CD1c-positive myeloid dendritic cell (primary cell): Measurements from ENCODE around the gene CEP162.
"Not testable (repeated sequence)": the region's sequence is repeated elsewhere in the genome, so short reads cannot be mapped to it uniquely, and the experiment has no call there.

ENCODE experiments used
- DNase-seq: peaks from one replicate; pipeline ENCODE4 v3.0.0-alpha.2; 2016; ENCODE audit errors: extremely low spot score

CEP162 gene

DNA sequence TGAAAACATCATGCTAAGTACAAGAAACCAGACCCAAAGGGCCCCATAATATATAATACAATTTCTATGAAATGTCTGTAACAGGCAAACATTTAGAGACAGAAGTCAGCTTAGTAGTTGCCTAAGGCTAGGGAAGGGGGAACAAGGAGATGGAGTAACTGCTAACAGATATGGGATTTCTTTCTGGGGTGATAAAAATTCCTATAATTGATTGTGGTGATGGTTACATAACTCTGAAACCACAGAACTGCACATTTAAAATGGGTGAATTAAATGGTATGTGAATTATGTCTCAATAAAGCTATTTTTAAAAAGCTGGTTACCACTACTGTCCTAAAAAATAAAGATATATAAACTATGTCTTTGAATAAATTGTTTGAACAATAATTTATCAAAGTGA is 3.2 kb downstream of the CEP162 start:
- no peak for DNase-seq

DNA sequence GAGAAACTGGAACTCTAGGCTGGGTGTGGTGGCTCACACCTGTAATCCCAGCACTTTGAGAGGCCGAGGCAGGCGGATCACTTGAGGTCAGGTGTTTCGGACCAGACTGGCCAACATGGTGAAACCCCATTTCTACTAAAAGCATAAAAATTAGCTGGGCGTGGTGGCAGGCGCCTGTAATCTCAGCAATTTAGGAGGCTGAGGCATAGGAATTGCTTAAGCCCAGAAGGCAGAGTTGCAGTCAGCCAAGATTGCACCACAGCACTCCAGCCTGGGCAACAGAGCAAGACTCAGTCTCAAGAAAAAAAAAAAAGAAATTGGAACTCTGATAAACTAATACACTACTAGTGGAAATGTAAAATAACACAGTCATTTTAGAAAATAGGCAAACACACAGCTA is 3.8 kb downstream of the CEP162 start:
- not testable (repeated sequence) for DNase-seq

DNA sequence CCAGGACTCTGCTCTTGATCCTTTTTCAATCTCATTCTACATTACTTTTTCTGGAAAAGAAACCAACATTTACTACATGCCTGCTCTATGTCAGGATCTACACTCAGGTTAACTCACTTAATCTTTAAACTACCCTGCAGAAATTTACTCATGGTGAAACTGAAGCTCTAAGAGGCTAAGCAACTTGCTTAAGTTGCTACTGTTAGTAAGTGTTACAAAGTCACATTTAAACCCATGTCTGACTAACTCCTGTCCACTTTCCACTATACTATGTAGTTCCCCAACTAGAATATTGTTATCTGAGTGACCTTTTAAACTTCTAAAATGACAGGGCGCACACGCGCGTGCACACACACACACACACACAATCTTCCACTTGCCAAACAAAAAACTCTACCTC is 5.0 kb downstream of the CEP162 start:
- no peak for DNase-seq

DNA sequence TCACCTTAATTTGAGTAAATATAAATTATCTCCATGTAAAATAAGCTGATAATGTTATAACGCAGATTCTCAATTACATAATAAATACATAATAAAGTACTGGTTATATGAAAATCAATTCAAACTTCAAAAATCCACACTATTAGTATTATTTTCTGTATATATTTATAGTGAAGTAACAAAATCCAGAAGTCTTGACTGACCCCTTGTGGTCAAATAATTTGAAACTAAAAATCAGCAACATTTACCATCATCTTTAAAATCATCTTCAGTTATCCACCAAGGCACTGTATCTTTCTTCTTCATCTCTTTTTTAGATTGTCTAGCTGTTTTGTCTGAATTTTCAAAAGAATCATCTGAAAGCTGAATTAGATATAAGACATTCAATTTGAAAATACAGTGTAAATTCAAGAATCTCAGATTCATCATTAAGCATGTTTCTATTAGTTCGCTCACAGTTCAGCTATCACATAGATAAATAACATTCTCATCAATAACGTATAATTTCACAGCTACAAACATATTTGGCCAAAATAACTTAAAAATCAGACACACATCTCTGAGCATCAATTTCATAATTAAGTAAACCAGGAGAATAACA is 6.5 kb downstream of the CEP162 start:
- peak; percentile 51 for DNase-seq

DNA sequence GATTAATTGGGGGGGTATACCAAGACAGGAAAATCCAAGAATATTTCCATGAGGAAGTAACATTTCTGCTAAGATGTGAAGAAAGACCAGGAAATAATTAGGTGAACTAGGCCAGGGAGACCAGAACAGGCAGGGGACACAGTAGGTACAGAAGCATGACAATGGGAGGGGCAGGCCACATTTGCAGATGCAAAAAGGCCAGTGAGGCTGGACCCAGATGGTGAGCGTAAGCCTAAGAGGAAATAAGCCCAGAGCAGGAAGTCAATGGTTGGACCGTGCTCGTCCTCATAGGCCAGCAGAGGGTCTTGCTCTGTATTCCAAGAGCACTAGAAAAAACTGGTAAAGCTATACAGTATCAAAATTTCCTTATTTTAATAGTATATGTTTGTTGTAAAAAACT is 9.4 kb downstream of the CEP162 start:
- no peak for DNase-seq

DNA sequence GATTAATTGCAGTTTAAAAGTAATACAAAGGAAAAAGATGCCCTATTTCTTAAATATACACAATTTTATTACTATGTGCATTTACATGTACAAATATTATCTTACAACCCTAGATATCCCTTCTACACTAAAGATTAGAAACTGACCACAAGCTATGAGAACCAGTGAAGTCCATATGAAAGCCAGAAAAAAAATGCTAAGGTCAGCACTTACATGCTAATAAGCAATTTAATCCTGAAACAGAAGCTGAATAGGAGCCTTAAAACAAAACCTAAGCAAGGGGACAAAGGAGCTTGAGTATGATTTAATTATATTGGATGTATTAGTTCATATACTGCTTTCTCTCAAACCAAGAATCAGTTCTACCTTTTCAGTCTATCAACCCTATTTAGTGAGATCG is 14.2 kb downstream of the CEP162 start:
- DNase-seq, result no peak

DNA sequence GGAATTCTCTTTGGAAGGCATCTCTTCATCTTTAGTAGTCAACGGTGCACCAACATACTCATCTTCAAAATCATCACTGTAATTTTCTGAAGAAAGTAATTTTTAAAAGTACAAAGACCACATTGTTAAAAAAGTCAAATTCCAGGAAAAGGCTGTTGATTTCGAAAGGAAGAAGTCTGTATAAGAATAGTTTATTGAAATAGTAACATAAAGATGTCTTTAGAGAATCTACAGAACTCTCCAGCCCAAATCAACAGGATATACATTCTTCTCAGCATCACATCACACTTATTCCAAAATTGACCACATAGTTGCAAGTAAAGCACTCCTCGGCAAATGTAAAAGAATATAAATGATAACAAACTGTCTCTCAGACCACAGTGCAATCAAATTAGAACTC is 23.4 kb downstream of the CEP162 start:
- DNase-seq, result no peak

DNA sequence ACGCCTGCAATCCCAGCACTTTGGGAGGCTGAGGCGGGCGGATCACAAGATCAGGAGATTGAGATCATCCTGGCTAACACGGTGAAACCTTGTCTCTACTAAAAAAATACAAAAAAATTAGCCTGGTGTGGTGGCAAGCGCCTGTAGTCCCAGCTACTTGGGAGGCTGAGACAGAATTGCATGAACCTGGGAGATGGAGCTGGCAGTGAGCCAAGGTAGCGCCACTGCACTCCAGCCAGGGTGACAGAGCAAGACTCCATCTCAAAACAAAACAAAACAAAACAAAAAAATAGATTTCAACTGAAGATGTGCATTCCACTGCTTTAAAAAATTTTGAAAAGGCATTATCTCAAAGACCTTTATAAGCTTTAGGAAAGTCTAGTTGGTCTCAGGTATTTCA is 27.5 kb downstream of the CEP162 start:
- not testable (repeated sequence) for DNase-seq

DNA sequence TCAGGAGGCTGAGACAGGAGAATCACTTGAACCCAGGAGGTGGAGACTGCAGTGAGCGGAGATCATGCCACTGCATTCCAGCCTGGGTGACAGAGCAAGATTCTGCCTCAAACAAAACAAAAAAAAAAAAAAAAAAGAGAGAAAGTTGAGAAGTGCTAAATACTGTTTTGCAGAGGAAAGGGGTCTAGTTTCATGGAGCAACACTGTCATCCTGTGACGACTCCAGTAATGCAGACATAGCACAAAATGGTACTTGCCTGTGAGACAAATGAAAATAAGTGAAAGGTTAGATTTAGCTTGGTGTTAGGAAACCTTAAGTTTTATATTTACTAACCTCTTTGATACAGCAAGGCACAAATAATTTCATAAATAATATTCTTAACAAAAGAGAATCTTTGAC is 29.7 kb downstream of the CEP162 start:
- no peak for DNase-seq

DNA sequence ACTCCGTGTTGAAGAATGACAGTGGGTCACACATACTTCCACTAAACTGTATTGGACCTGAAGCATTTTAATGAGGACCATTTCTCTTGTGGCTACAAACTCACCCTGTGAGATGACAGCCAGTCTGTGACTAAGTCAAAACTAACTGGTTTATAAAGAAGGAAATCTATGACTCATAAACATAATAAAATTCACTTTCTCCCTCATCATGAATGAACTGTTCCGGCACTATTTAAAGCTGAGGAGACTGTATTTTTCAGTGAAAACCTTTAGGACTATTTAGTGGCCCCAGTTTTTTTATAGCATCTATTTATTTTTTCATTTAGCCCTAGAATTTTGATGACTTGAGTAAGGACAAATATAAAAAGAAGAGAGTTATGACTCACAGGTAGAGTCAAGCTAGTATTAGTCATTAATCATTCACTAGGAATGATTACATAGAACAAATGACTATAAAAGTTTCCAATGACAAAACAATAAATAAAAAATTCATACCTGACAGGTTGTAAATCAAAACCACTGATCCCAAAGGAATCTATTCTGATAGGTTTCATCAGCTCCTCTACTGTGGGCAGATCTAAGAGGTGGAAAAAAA is 34.2 kb downstream of the CEP162 start:
- DNase-seq, result no peak

DNA sequence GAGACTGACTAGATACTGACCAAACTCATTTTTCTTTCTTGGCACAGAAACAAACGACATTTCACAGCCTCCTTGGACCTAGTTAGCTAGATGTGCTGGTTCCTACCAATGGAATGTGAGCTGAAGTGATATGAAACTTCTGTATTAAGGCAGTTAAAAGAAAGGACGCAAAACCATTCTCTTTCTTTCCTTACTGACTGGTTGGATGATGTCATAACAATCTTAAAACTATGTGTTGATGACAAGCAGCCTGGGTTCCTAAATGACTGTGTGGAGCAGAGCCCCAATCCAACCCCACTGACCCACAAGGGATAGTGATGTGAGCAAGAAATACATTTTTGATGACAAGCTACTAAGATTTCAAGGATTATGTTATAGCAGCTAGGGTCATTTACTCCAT is 35.6 kb downstream of the CEP162 start:
- no peak for DNase-seq

DNA sequence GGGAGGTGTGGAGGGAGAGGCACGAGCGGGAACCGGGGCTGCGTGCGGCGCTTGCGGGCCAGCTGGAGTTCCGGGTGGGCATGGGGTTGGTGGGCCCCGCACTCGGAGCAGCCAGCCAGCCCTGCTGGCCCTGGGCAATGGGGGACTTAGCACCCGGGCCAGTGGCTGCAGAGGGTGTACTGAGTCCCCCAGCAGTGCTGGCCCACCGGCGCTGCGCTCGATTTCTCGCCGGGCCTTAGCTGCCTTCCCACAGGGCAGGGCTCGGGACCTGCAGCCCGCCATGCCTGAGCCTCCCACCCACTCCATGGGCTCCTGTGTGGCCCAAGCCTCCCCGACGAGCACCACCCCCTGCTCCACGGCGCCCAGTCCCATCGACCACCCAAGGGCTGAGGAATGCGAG is 38.1 kb downstream of the CEP162 start:
- DNase-seq, result not testable (repeated sequence)

DNA sequence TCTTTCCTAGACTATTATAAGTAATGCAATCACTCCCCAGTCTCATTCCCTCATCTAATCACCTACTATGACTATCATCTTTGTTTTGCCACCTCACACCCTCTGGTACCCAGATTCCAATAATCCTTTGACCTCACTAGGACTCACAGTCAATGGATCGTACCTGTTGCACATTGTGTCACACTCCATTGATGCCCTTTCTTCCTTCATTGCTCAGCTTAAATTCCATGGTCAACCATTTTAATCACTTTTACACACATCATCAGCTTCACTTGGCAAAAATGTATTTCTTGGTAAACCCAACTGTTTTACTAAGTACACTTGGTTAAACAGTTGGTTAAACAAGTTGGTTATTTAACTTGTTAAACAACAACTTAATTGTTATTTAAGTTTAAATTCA is 44.0 kb downstream of the CEP162 start:
- DNase-seq, result no peak

DNA sequence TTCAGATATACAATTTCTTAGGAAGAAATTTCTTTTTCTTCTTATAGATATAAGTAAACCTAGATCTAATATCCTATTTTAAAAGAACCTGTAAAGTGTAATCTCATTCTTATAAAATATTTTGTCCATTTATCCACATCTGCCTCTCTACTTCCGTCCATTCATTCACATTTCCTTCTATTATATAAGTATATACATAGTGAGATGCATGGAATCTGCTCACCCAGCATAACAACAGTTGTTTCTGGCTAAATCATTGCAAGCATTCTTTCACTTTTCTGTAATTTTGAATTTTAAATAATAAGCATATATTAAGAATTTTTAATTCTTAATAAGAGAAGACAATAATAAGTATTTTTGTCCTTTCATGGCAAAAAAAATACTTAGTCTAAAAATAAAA is 45.4 kb downstream of the CEP162 start:
- DNase-seq, result no peak

DNA sequence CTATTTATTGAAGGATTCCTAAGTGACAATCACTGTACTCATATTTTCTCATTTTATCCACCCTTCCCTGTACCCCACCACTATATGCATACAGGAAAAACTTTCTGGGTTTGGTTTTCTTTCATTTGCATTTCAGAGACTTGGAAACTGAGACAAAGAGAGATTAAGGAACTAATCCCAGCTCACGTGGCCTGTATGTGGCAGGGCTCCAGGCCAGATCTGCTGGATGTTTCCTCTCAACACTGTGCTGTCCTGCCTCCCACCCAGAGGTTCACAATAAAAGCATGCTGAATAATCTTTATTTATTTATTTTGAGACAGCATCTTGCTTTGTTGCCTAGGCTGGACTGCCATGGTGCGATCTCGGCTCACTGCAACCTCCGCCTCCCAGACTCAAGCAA is 50.2 kb downstream of the CEP162 start:
- no peak for DNase-seq

DNA sequence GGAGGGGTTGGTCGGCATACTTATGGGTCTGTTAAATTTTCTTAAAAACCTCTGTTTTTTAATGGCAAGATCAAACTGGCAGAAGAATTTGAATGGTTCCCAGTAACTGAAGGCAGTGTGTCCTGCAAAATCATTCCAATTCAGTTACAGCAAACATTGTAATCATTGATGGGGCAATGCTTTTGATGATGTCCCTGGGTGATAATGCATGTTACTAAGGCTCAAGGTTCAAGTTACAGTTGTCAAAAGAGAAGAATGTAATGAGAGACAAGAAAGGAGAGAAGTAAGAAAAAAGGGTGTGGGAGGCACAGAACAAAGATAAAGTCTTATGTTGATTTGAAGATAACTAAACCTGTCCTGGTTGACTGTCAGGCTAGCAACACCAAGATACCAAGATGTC is 54.9 kb downstream of the CEP162 start:
- DNase-seq, result no peak

DNA sequence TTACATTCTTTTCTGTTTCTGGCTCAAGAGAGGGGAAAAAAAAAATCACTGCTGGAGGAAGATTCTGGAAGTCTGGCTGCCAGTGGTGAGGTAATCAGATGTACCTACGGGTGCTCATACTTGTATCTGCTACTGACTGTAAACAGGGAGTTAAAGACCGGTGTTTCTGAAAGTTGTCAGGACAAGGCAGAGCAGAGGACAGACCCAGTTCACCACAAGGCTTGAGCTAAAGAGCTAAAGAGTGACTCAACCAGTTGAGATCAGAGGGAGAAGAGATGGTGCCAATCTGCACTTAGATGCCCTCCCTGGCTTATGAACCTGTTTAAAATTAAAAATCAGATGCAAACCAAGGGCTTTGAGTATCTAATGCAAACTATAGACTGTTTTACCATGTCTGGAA is 55.4 kb downstream of the CEP162 start:
- no peak for DNase-seq

DNA sequence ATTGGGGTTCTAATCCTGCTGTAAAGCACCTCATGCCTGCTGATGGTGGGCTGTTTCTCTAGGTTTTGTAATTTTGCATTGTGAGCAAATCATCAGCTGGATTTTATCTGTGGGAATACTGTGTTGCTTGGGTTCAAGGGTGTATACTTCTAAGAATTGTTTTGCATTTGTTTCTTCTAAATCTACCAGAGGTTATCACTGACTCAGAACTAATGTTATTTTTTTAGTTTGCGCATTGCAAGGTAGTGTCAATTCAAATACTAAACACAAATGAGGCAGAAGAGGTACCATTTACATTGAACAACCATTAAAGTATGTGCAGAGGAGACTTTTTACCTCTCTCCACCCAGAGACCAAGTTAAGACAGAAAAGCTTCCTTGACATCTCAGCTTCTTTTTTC is 60.0 kb downstream of the CEP162 start:
- no peak for DNase-seq

DNA sequence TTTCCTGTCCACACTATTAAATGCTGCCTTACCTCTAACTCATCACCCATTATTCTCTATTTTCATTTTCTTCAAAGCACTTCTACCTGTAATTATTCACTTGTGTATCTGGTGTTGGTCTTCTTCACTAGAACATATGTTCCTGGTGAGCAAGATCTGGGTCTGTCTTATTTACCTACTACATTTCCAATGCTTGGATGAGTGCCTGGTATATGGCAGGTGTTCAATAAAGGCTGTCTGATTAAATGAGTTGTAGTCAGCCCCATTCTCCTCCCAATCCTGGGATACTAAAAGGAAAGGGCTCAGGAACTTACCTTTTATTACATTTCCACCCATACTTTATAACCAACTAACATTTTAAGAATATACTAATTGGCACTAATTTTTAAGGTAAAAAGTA is 61.0 kb downstream of the CEP162 start:
- no peak for DNase-seq

DNA sequence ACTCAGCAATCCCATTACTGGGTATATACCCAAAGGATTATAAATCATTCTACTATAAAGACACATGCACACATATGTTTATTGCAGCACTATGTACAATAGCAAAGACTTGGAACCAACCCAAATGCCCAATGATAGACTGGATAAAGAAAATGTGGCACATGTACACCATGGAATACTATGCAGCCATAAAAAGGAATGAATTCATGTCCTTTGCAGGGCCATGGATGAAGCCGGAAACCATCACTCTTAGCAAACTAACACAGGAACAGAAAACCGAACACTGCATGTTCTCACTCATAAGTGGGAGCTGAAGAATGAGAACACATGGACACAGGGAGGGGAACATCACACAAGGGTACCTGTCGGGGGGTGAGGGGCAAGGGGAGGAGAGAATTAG is 63.1 kb downstream of the CEP162 start:
- DNase-seq, result not testable (repeated sequence)

DNA sequence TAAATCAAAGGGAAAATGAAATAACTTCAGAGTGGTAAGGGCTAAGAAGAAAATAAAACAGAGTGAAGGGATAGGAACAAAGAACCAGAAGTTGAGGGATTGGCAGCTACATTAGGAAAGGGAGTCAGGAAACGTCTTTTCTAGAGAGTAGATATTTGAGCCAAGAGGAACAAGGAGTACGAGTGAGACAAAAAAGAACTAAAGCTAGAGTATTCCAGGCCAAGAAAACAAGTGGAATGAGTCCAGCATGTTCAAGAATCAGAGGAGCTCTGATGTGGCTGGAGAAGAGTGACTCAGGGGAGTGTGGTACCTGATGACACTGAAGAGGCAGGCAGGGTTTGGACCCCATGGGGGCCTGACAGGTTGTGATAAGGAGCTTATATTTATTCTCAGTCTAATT is 66.3 kb downstream of the CEP162 start:
- no peak for DNase-seq

DNA sequence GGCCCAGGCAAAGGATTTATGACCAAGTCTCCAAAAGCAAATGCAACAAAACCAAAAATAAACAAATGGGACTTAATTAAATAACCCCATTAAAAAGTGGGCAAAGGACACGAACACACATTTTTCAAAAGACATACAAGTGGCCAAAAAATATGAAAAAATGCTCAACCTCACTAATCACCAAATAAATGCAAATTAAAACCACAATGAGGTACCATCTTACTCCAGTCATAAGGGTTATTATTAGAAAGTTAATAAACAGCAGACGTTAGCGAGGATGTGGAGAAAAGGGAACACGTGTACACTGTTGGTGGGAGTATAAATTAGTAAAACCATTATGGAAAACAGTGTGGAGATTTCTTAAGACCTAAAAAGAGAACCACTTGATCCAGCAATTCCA is 71.1 kb downstream of the CEP162 start:
- DNase-seq, result no peak

DNA sequence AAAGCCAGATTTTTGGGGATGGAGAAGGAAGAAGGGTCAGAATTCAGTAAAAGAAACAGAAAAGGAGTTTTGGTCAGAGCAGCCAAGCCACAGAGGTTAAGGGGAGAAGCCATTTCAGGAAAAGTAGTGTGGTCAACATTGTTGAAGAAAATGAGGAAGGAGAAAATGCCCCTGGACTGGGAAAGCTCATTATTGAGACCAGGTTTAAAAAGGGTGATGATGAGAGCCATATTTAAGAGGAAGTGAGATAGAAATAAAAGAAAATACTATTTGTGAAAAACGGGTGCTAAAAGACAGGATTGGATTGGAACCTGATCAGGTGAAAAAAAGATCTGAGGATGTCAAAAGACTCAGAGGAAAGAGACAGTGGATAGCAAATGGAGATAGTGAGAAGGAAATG is 75.8 kb downstream of the CEP162 start:
- no peak for DNase-seq

DNA sequence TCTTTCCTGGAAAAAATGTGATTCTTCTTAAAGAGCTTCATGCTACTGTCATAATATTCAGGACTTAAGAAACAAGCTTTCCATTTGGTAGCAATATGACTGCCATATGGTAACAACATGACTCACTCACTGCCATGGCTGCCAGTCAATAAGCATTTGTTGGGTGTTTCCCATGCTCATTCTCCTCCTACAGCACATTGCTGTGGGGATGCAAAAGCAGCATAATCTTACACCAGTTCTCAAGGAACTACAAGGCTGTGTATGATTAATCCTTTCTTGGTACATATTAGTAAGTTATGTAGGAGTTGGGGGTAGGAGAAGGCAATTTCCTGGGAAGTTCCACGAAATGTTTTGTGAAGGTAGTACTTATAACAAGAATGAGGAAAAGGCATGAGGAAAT is 76.7 kb downstream of the CEP162 start:
- DNase-seq, result peak; percentile 28
